H1 (cell line): Measurements from ENCODE around the gene OR51Q1. TPM values are rescaled to one million over a fixed set of nuclear protein-coding genes. Genes with fewer than 3 reads are reported as not detected.

Source experiments
- CTCF ChIA-PET: fragments of 300-600 bp; sonication (Branson Sonifier 250); formaldehyde crosslinking; loops from one replicate; lab custom pipeline; 2021; ENCODE audit not compliant: partially characterized antibody; lab: Charles Lee
- POLR2A ChIA-PET: fragments of 300-600 bp; sonication (Branson Sonifier 250); formaldehyde crosslinking; loops from one replicate; lab custom pipeline; 2021; ENCODE audit warnings: inconsistent platforms; ENCODE audit not compliant: partially characterized antibody; lab: Charles Lee
- DNase-seq, 2 experiments: peaks; one replicate each; pipeline versions ENCODE4 v3.0.0 to v3.0.0-alpha.2; 2010 to 2022; ENCODE audit warnings: low spot score in 2 of 2, low read depth in 1 of 2, mixed read lengths in 1 of 2
- FAIRE-seq: peaks from 2 replicates; lab custom pipeline; 2011; peaks lifted over from hg19 to GRCh38; lab: Jason Lieb, UNC
- H2AFZ ChIP-seq: 2 replicates; pipeline ENCODE4 v1.8.1; 2012; ENCODE audit warnings: low read length, inconsistent platforms
- H2AK5ac ChIP-seq: 2 replicates; pipeline ENCODE4 v1.6.1; 2013; ENCODE audit warnings: low read depth, low read length
- H2BK120ac ChIP-seq: replicated peaks from 2 replicates; pipeline ENCODE3; 2013; ENCODE audit warnings: low read depth, low read length, inconsistent platforms
- H2BK12ac ChIP-seq: 2 replicates; pipeline ENCODE4 v1.6.1; 2013; ENCODE audit warnings: low read depth, low read length
- H2BK15ac ChIP-seq: 2 replicates; pipeline ENCODE4 v1.6.1; 2013; ENCODE audit warnings: low read length
- H2BK20ac ChIP-seq: 2 replicates; pipeline ENCODE4 v1.6.1; 2013; ENCODE audit warnings: low read length
- H2BK5ac ChIP-seq: 2 replicates; pipeline ENCODE4 v1.6.1; 2013; ENCODE audit warnings: low read depth, low read length
- H3K14ac ChIP-seq: 2 replicates; pipeline ENCODE4 v1.6.1; 2013; ENCODE audit warnings: inconsistent platforms; ENCODE audit not compliant: insufficient read length
- H3K18ac ChIP-seq: 2 replicates; pipeline ENCODE4 v1.6.1; 2013; ENCODE audit warnings: low read length; ENCODE audit errors: extremely low read depth
- H3K23ac ChIP-seq: 2 replicates; pipeline ENCODE4 v1.6.1; 2013; ENCODE audit warnings: inconsistent platforms; ENCODE audit not compliant: insufficient read length
- H3K23me2 ChIP-seq: 2 replicates; pipeline ENCODE4 v1.6.1; 2013; ENCODE audit warnings: low read depth, low read length
- H3K27ac ChIP-seq: 2 replicates; pipeline ENCODE4 v1.6.1; 2011; ENCODE audit warnings: low read depth, low read length, inconsistent platforms
- H3K27me3 ChIP-seq, 4 experiments: replicated peaks in 1 of 4; 1 replicate in 1 of 4; 2 replicates in 3 of 4; pipeline versions ENCODE4 v1.6.1 to v1.8.1; 2011 to 2013; ENCODE audit warnings: low read length in 3 of 4, mild to moderate bottlenecking in 3 of 4, inconsistent platforms in 2 of 4, mixed read lengths in 2 of 4, moderate library complexity in 1 of 4; ENCODE audit not compliant: control insufficient read depth in 3 of 4, insufficient read depth in 3 of 4; ENCODE audit errors: extremely low read depth in 1 of 4
- H3K36me3 ChIP-seq, 4 experiments: 2 replicates each; pipeline versions ENCODE4 v1.6.1 to v1.8.1; 2011 to 2013; ENCODE audit warnings: mild to moderate bottlenecking in 4 of 4, low read length in 3 of 4, moderate library complexity in 2 of 4, control low read depth in 1 of 4, inconsistent platforms in 1 of 4; ENCODE audit not compliant: insufficient read depth in 4 of 4, control insufficient read depth in 2 of 4
- H3K4ac ChIP-seq: replicated peaks from 2 replicates; pipeline ENCODE3; 2013; ENCODE audit warnings: low read length, low read depth, mixed read lengths, inconsistent platforms; ENCODE audit not compliant: insufficient read length
- H3K4me1 ChIP-seq, 4 experiments: replicated peaks in 1 of 4; 1 replicate in 1 of 4; 2 replicates in 3 of 4; pipeline versions ENCODE4 v1.6.1 to v1.8.1; 2011 to 2013; ENCODE audit warnings: low read length in 3 of 4, inconsistent platforms in 2 of 4, mixed read lengths in 1 of 4; ENCODE audit not compliant: insufficient read depth in 4 of 4, control insufficient read depth in 3 of 4
- H3K4me2 ChIP-seq, 2 experiments: 2 replicates each; pipeline versions ENCODE4 v1.6.1 to v1.8.1; 2011 to 2013; ENCODE audit warnings: low read depth in 2 of 2, low read length in 2 of 2, control low read depth in 1 of 2, inconsistent platforms in 1 of 2, mild to moderate bottlenecking in 1 of 2; ENCODE audit not compliant: insufficient read depth in 1 of 2
- H3K4me3 ChIP-seq, 4 experiments: fragments of 200-600, 300-600 bp in 1 of 4; sonication (generic), shearing (Covaris generic), sonication (Bioruptor Twin) in 1 of 4; 2 replicates each; pipeline versions ENCODE4 v1.5.1 to v1.8.1; 2011 to 2016; ENCODE audit warnings: low read length in 4 of 4, low read depth in 3 of 4, control low read depth in 2 of 4, inconsistent platforms in 2 of 4, mild to moderate bottlenecking in 2 of 4, mixed read lengths in 1 of 4, moderate library complexity in 1 of 4; ENCODE audit not compliant: insufficient read depth in 2 of 4; ENCODE audit errors: extremely low read depth in 1 of 4
- H3K56ac ChIP-seq: replicated peaks from 2 replicates; pipeline ENCODE3; 2013; ENCODE audit warnings: low read depth, mild to moderate bottlenecking, mixed read lengths, low read length, inconsistent platforms; ENCODE audit not compliant: insufficient read length
- H3K79me1 ChIP-seq: 2 replicates; pipeline ENCODE4 v1.6.1; 2013; ENCODE audit warnings: low read depth, low read length, control low read depth
- H3K79me2 ChIP-seq, 2 experiments: 2 replicates each; pipeline versions ENCODE4 v1.6.1 to v1.8.1; 2012 to 2013; ENCODE audit warnings: low read length in 2 of 2, mild to moderate bottlenecking in 2 of 2, inconsistent platforms in 1 of 2; ENCODE audit not compliant: insufficient read depth in 2 of 2, control insufficient read depth in 1 of 2
- H3K9ac ChIP-seq, 4 experiments: replicated peaks in 1 of 4; 1 replicate in 1 of 4; 2 replicates in 3 of 4; pipeline versions ENCODE4 v1.6.1 to v1.8.1; 2011 to 2013; ENCODE audit warnings: low read depth in 3 of 4, low read length in 3 of 4, control low read depth in 2 of 4, mild to moderate bottlenecking in 2 of 4, moderate library complexity in 2 of 4, inconsistent platforms in 1 of 4; ENCODE audit errors: extremely low read depth in 1 of 4
- H3K9me3 ChIP-seq, 2 experiments: 2 replicates each; pipeline versions ENCODE4 v1.6.1 to v1.8.1; 2012 to 2013; ENCODE audit warnings: mild to moderate bottlenecking in 2 of 2, moderate library complexity in 2 of 2, control low read depth in 1 of 2, inconsistent platforms in 1 of 2, low read depth in 1 of 2, low read length in 1 of 2, mixed read lengths in 1 of 2; ENCODE audit not compliant: insufficient read depth in 2 of 2
- H4K20me1 ChIP-seq, 2 experiments: replicated peaks in 1 of 2; 2 replicates each; pipeline versions ENCODE3 to v1.8.1; 2011 to 2013; ENCODE audit warnings: inconsistent platforms in 2 of 2, low read length in 2 of 2, mild to moderate bottlenecking in 1 of 2; ENCODE audit not compliant: insufficient read depth in 2 of 2, control insufficient read depth in 1 of 2
- H4K5ac ChIP-seq: 2 replicates; pipeline ENCODE4 v1.6.1; 2013; ENCODE audit warnings: low read length, low read depth, mixed read lengths, inconsistent platforms; ENCODE audit not compliant: insufficient read length
- H4K8ac ChIP-seq: 2 replicates; pipeline ENCODE4 v1.8.0; 2013; ENCODE audit warnings: mild to moderate bottlenecking, moderate library complexity, low read length, inconsistent platforms; ENCODE audit not compliant: insufficient read depth; ENCODE audit errors: extremely low read depth
- H4K91ac ChIP-seq: replicated peaks from 2 replicates; pipeline ENCODE3; 2013; ENCODE audit warnings: low read length, mixed read lengths, inconsistent platforms; ENCODE audit not compliant: insufficient read length
- EZH2 ChIP-seq: fragments of 200-600 bp; sonication (generic); IDR thresholded peaks from 2 replicates; pipeline ENCODE4 v1.7.1; 2012; ENCODE audit warnings: low read depth, mild to moderate bottlenecking, moderate library complexity, low read length, inconsistent platforms; ENCODE audit not compliant: severe bottlenecking
- KDM4A ChIP-seq: IDR thresholded peaks from one replicate; pipeline ENCODE4 v1.7.1; 2012; ENCODE audit warnings: low read depth, mild to moderate bottlenecking, moderate library complexity, low read length, inconsistent platforms; ENCODE audit not compliant: severe bottlenecking
- RFX5 ChIP-seq: IDR thresholded peaks from 2 replicates; pipeline ENCODE4 v1.6.1; 2011; ENCODE audit warnings: low read depth, low read length, improper control_type of control experiment, borderline replicate concordance
- RNF2 ChIP-seq: fragments of 200-900, 300-1000 bp; sonication (generic); IDR thresholded peaks from 2 replicates; pipeline ENCODE4 v1.7.1; 2016; ENCODE audit warnings: borderline replicate concordance, low read depth, mild to moderate bottlenecking, antibody characterized with exemption, low read length; ENCODE audit not compliant: poor library complexity, severe bottlenecking; ENCODE audit errors: missing control alignments
- ZNF274 ChIP-seq: IDR thresholded peaks from 2 replicates; pipeline ENCODE4 v1.7.0; 2012; ENCODE audit warnings: low read length, borderline replicate concordance; ENCODE audit errors: extremely low read depth
- polyA plus RNA-seq, 7 experiments: library from polyadenylated mRNA; depleted of rRNA in 3 of 7; stranded (reverse) in 5 of 7; unstranded in 2 of 7; fragments of >200 nt in 5 of 7; fragments of 200-250 nt in 2 of 7; gene quantifications; 1 replicate in 5 of 7; 2 replicates in 1 of 7; 4 replicates in 1 of 7; pipeline versions ENCODE4 v1.2.1 to v1.2.3, GENCODE V29; 2011 to 2013; ENCODE audit warnings: missing spikeins in 2 of 7, mixed read lengths in 2 of 7
- total RNA-seq: library from RNA; stranded (reverse); fragmentation: NEBNext Ultra II Directional; extraction: Animal tissue kit (Norgen Biotek cat#: 25700); gene quantifications from 2 replicates; pipeline ENCODE4 v1.2.1, GENCODE V29; 2021

The OR51Q1 gene
- total and polyA plus RNA-seq, 2 of the 8 experiments (the other 6 are each of a cell fraction or from before 2014, with no cell fraction given) = 0.08 TPM; not detected in 1

DNA sequence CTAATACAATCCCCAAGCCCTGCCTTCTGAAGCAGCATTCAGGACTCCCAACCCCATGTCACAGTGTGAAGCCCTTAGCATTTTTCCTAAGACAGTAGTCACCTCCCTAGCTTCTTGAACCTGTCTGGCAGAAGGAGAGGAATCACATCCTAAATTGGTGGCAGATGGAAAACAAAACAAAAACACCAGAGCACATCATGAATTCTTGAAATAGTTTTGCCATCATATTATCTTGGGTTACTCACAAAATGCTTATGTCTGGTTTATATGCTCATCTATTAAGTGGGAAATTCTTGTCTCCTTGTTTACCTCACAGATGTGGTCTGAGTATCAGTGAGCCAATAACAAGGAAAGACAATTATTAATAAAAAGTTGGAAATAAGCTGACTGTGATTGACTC, 23.0 kb upstream of the OR51Q1 start:
- no peak for FAIRE-seq
- H3K79me2 ChIP-seq = no peaks in the 10 kb centered on the region

More for the DNA sequence above, 23.0 kb upstream of the OR51Q1 start:
- Histone ChIP-seq H4K91ac (no peak overlapping the region), H3K27me3 (no peaks in the 10 kb centered on the region), H3K79me1 (no peaks in the 10 kb centered on the region), H2BK20ac (no peak overlapping the region), H4K8ac (no peak overlapping the region), H3K4me1 (no peaks in the 10 kb centered on the region), H3K36me3 (no peaks in the 10 kb centered on the region), H3K56ac (no peak overlapping the region), H3K4me3 (no peak overlapping the region), H2BK12ac (no peak overlapping the region), H2AK5ac (no peak overlapping the region), H3K23me2 (no peaks in the 10 kb centered on the region), H2AFZ (no peak overlapping the region), H3K4ac (no peak overlapping the region), H3K27ac (no peak overlapping the region), H2BK5ac (no peak overlapping the region), H2BK120ac (no peak overlapping the region), H4K20me1 (no peaks in the 10 kb centered on the region), H2BK15ac (no peak overlapping the region), H3K23ac (no peak overlapping the region), H3K4me2 (no peak overlapping the region), H3K14ac (no peak overlapping the region), H3K9ac (no peak overlapping the region), H3K18ac (no peak overlapping the region), H4K5ac (no peak overlapping the region), H3K9me3 (no peaks in the 10 kb centered on the region)
- ChIA-PET CTCF (interaction anchor here (1.1 to 1.5 kb wide), 2 partner anchors 12 to 33 kb away, joined by 3 to 5 read pairs; no protein-coding TSS in a partner anchor), POLR2A (no interaction called here)
- no peak for TF ChIP-seq RFX5
- TF ChIP-seq RNF2 = no peak
- no peak for TF ChIP-seq ZNF274
- TF ChIP-seq KDM4A = no peak
- TF ChIP-seq EZH2 = no peak
- no peak for DNase-seq
